ENCODE data around the gene HES5. TPM values are rescaled to one million over a fixed set of nuclear protein-coding genes. Genes with fewer than 3 reads are reported as not detected.

HES5 gene
- total RNA-seq, 4 donors from 2014 or later, result 0.34 to 2.8 (median 1.8) TPM; not detected in 1

DNA sequence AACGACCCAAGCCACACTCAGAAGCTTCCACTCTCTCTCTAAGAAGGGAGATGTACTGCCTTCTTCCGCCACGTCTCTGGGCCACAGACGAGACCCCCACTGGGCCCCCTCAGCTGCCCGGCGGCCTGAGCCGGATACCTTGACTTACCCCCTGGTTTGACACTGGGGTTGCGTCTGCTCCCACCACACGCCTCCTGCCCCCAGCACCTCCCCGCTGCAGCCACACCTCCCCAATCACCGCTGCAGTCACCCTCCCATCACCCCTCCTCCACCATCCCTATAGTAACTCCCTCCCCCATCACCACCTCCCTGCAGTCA, 14.3 kb downstream of the HES5 start:
- Histone ChIP-seq H3K4me3 (no peak overlapping the region), H3K27me3 (no peaks in the 10 kb centered on the region), H3K27ac (no peak overlapping the region), H3K4me1 (no peaks in the 10 kb centered on the region), H3K9me3 (no peaks in the 10 kb centered on the region), H3K36me3 (no peaks in the 10 kb centered on the region)
- TF ChIP-seq CTCF (IDR thresholded peaks at IDR 0.05) (no peak), POLR2A (IDR thresholded peaks at IDR 0.05) (no peak)
- DNase-seq, result no peak
- intact Hi-C loops (cut with DNase I; ENCODE audit: low total_unique reads), result no loop called here

- no peak for TF ChIP-seq POLR2A (IDR thresholded peaks at IDR 0.05)
- TF ChIP-seq CTCF (IDR thresholded peaks at IDR 0.05), result no peak
- no peak overlapping the region for H3K27ac ChIP-seq
- no peaks in the 10 kb centered on the region for H3K27me3 ChIP-seq
- no peaks in the 10 kb centered on the region for H3K9me3 ChIP-seq
- intact Hi-C loops (cut with DNase I; ENCODE audit: low total_unique reads), result no loop called here
- no peaks in the 10 kb centered on the region for H3K36me3 ChIP-seq
- H3K4me1 ChIP-seq, result no peaks in the 10 kb centered on the region
- no peak for DNase-seq
- H3K4me3 ChIP-seq, result no peak overlapping the region
These were observed 14.9 kb downstream of the HES5 start for GRCh38 chr1:2514863-2515762.

DNA sequence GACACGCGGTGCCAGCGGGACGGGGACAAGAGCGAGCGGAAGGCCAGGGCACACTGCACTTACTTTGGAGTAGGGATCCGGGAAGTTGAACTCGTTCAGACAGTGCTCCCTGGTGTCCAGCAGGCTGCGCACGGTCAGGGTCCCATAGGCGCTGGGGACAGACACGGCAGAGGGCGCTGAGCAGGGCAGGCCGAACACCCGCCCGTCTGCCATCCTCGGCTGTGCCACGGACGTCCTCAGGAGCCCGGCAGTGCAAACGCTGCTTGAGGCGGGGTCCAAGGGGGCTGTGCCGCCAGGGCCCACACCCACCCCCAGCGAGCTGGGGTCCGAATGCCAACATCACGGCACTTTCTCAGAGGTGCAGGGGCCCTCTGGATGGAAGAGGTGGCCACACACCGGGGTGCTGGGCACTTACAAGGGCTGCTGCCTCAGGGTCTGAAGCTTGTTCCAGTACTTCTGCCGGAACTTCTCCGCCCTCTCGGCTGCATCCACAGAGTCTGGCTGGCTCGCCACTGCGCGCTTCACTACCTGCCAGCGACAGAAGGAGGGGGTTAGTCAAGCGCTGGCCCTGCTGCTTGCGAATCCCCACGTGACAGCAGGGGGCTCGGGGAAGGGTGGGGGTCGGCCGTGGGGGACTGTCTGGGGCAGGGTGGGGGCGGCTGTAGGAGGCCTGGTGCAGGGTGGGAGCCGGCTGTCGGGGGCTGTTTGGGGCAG, 16.0 kb downstream of the HES5 start:
- no peak overlapping the region for H3K27ac ChIP-seq
- intact Hi-C loops (cut with DNase I; ENCODE audit: low total_unique reads), result no loop called here
- H3K36me3 ChIP-seq, result no peaks in the 10 kb centered on the region
- H3K27me3 ChIP-seq, result no peaks in the 10 kb centered on the region
- no peak overlapping the region for H3K4me3 ChIP-seq
- no peaks in the 10 kb centered on the region for H3K4me1 ChIP-seq
- no peaks in the 10 kb centered on the region for H3K9me3 ChIP-seq
- no peak for DNase-seq
- TF ChIP-seq POLR2A (IDR thresholded peaks at IDR 0.05) (no peak), CTCF (IDR thresholded peaks at IDR 0.05) (no peak)

DNA sequence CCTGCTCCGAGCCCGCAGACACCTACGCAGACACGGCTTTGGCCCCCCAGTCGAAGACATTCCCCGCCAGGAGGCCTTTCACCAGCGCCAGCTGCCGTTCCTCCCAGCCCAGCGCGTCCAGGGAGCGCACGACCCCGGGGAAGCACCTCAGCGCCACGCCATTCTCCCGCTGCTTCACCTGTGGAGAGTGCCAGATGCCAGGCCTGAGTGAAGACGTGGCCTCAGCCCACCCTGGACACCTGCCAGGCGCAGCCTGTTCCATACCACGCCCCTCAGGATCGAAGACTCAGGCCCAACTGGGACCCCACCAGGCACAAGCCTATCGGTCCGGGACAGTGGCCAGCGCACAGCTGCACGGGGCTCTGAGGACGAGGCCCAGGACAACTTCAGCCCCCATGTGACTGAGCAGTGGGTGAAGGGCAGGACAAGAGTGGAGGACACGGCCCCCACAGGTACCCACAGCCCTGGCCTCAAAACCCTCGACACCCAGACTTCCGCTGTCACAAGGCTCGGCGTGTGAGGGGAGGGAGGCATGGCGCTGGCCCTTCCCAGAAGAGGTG, 17.1 kb downstream of the HES5 start:
- Histone ChIP-seq H3K36me3 (no peaks in the 10 kb centered on the region), H3K27me3 (no peaks in the 10 kb centered on the region), H3K27ac (no peak overlapping the region), H3K9me3 (no peaks in the 10 kb centered on the region), H3K4me1 (no peaks in the 10 kb centered on the region), H3K4me3 (no peak overlapping the region)
- no peak for DNase-seq
- no peak for TF ChIP-seq POLR2A (IDR thresholded peaks at IDR 0.05)
- no peak for TF ChIP-seq CTCF (IDR thresholded peaks at IDR 0.05)
- intact Hi-C loops (cut with DNase I; ENCODE audit: low total_unique reads), result no loop called here

Data from uterus (tissue), 4 donors.